ENCODE results near the gene RAB40B.

GRCh38 chr17:82692268-82692667 lies 6.2 kb downstream of the RAB40B start:
- TF ChIP-seq CTCF (conservative IDR thresholded peaks at IDR 0.05; ENCODE audit: low read depth, low read length) (no peak), RAD21 (IDR thresholded peaks at IDR 0.05; ENCODE audit: low read length) (no peak), ELK1 (IDR thresholded peaks at IDR 0.05; ENCODE audit: borderline replicate concordance, low read depth, low read length) (no peak), BHLHE40 (IDR thresholded peaks at IDR 0.05; ENCODE audit: low read depth, low read length) (no peak), SMC3 (IDR thresholded peaks at IDR 0.05; ENCODE audit: low read depth, low read length) (no peak), CEBPB (IDR thresholded peaks at IDR 0.05; ENCODE audit: low read depth, low read length) (no peak), POLR2A (IDR thresholded peaks at IDR 0.05; ENCODE audit: low read depth, low read length) (no peak), FOS (IDR thresholded peaks at IDR 0.05; ENCODE audit: low read depth, low read length) (no peak), NFE2L2 (IDR thresholded peaks at IDR 0.05; ENCODE audit: low read depth, low read length) (no peak)
